Thoracic aorta (tissue), 2 donors: ENCODE results near the gene SPATC1L. TPM values are rescaled to one million over a fixed set of nuclear protein-coding genes. Genes with fewer than 3 reads are reported as not detected.

Experiments
- ATAC-seq: fragments of 150-250 bp; one replicate; pipeline ENCODE4 v1.8.0; 2017; ENCODE audit warnings: low read depth; ENCODE audit not compliant: insufficient number of reproducible peaks, low FRiP score
- DNase-seq: peaks from one replicate; pipeline ENCODE4 v3.0.0-alpha.2; 2020; ENCODE audit warnings: low spot score
- H3K27ac ChIP-seq, 2 donors: fragments of 200-600 bp; sonication (generic); 1 replicate in 1 of 2; 2 replicates in 1 of 2; pipeline ENCODE4 v1.5.1; 2016; ENCODE audit warnings: mild to moderate bottlenecking in 2 of 2, moderate library complexity in 2 of 2
- H3K27me3 ChIP-seq: fragments of 200-600 bp; sonication (generic); replicated peaks from 2 replicates; pipeline ENCODE4 v1.6.0; 2016; ENCODE audit warnings: mild to moderate bottlenecking; ENCODE audit not compliant: insufficient read depth
- H3K36me3 ChIP-seq: fragments of 200-600 bp; sonication (generic); one replicate; pipeline ENCODE4 v1.5.1; 2016
- H3K4me1 ChIP-seq, 2 donors: fragments of 200-600 bp; sonication (generic); 1 replicate in 1 of 2; 2 replicates in 1 of 2; pipeline versions ENCODE4 v1.5.1 to v1.6.0; 2016; ENCODE audit warnings: low read depth in 2 of 2, mild to moderate bottlenecking in 1 of 2; ENCODE audit not compliant: control insufficient read depth in 1 of 2
- H3K4me3 ChIP-seq: fragments of 200-600 bp; sonication (generic); 2 replicates; pipeline ENCODE4 v1.5.1; 2016; ENCODE audit warnings: mild to moderate bottlenecking
- H3K9me3 ChIP-seq: fragments of 200-600 bp; sonication (generic); 2 replicates; pipeline ENCODE4 v1.5.1; 2016
- CTCF ChIP-seq: fragments of 200-600 bp; sonication (generic); IDR thresholded peaks from one replicate; pipeline ENCODE4 v1.5.1; 2019; ENCODE audit warnings: antibody characterized with exemption
- total RNA-seq, 2 donors: library from RNA; depleted of rRNA; stranded (reverse); fragments of >200 nt; gene quantifications; one replicate each; pipeline versions ENCODE4 v1.1.0 to v1.2.3, GENCODE V29; 2016

SPATC1L gene
- total RNA-seq, 2 donors from 2014 or later, result 3.2 to 7.9 TPM

- no peaks in the 10 kb centered on the region for H3K27me3 ChIP-seq
- no peaks in the 10 kb centered on the region for H3K36me3 ChIP-seq
- no peak for ATAC-seq
- no peak for DNase-seq
- peaks cover 0 to 19% of the 10 kb centered on the region in 2 donors for H3K4me1 ChIP-seq
- H3K27ac ChIP-seq, result no peak overlapping the region
- no peaks in the 10 kb centered on the region for H3K9me3 ChIP-seq
- no peak for TF ChIP-seq CTCF
- no peak overlapping the region for H3K4me3 ChIP-seq
These were observed 26.8 kb downstream of the SPATC1L start for GRCh38 chr21:46157396-46157986.

GRCh38 chr21:46156678-46157077, 27.6 kb downstream of the SPATC1L start:
- TF ChIP-seq CTCF, result no peak
- Histone ChIP-seq H3K36me3 (no peaks in the 10 kb centered on the region), H3K27me3 (no peaks in the 10 kb centered on the region), H3K9me3 (no peaks in the 10 kb centered on the region), H3K27ac (no peak overlapping the region), H3K4me3 (no peak overlapping the region), H3K4me1 (peaks cover 0 to 13% of the 10 kb centered on the region in 2 donors)
- DNase-seq (no peak), ATAC-seq (no peak)

DNA sequence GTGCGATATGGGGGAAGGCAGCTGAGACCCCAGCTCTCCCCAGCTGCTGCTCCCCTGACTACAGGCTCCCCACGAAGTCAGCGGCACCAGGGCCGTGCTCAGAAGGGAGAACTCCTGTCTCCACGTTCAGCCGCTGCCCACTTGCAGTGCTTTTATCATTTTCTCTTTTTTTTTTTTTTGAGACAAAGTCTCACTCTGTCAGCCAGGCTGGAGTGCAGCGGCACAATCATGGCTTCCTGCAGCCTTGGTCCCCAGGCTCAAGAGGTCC, 27.9 kb downstream of the SPATC1L start:
- no peak overlapping the region for H3K27ac ChIP-seq
- ATAC-seq (no peak), DNase-seq (no peak)
- no peak overlapping the region for H3K4me3 ChIP-seq
- TF ChIP-seq CTCF, result no peak
- H3K27me3 ChIP-seq, result no peaks in the 10 kb centered on the region
- no peaks in the 10 kb centered on the region for H3K36me3 ChIP-seq
- H3K4me1 ChIP-seq, result peaks cover 0 to 10% of the 10 kb centered on the region in 2 donors
- no peaks in the 10 kb centered on the region for H3K9me3 ChIP-seq

GRCh38 chr21:46155514-46156377, 28.5 kb downstream of the SPATC1L start, which contains the start of gene FTCD:
FTCD (minus strand) TSS chr21:46155579; CDS start chr21:46155523, 56 bp downstream.
- Histone ChIP-seq H3K27ac (no peak within 1 kb of the TSS), H3K9me3 (no peaks in the 10 kb centered on the region), H3K27me3 (no peaks in the 10 kb centered on the region), H3K4me1 (peaks cover 0 to 8% of the 10 kb centered on the region in 2 donors), H3K4me3 (no peak within 1 kb of the TSS), H3K36me3 (no peaks in the 10 kb centered on the region)
- no peak for DNase-seq
- no peak for ATAC-seq
- TF ChIP-seq CTCF, result no peak

DNA sequence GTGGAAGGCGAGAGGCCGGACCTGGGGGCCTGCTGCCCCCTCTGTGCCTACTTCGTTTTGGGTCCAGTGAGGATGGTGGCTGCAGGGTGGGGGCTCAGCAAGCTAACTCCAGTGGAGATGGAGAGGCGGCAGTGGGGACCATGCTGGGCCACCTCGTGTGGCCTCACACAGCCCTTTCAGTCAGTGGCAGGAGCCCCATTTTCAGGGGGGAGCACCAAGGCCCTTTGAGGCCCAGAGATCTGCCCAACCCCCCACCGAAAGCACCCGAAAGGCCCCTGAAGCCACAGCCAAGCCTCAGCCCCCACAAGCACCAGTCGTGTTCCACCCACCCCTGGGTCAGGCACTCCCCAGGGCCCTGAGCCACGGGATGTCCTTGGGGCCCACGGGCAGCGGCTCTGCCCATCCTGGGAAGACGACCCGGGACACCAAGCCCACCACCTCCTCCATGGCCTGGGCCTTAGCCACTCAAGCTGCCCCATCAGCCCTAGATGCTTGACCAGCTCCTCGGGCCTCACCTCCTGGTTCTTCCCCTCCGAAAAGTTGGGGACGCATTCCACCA, 29.2 kb downstream of the SPATC1L start:
- TF ChIP-seq CTCF, result no peak
- no peaks in the 10 kb centered on the region for H3K36me3 ChIP-seq
- H3K27me3 ChIP-seq, result no peaks in the 10 kb centered on the region
- no peak for DNase-seq
- no peak overlapping the region for H3K27ac ChIP-seq
- H3K9me3 ChIP-seq, result no peaks in the 10 kb centered on the region
- ATAC-seq, result no peak
- H3K4me1 ChIP-seq, result peaks cover 0 to 8% of the 10 kb centered on the region in 2 donors
- no peak overlapping the region for H3K4me3 ChIP-seq
